Activated gamma-delta T cell treated with anti-CD3 and anti-CD28 coated beads, Interleukin-2, amount 50 U/mL, for 16 hours (primary cell): Measurements from ENCODE around the gene RFX8.

ENCODE experiments used
- DNase-seq: peaks from one replicate; pipeline ENCODE4 v3.0.0-alpha.2; 2020; ENCODE audit warnings: low read depth

The RFX8 gene

DNA sequence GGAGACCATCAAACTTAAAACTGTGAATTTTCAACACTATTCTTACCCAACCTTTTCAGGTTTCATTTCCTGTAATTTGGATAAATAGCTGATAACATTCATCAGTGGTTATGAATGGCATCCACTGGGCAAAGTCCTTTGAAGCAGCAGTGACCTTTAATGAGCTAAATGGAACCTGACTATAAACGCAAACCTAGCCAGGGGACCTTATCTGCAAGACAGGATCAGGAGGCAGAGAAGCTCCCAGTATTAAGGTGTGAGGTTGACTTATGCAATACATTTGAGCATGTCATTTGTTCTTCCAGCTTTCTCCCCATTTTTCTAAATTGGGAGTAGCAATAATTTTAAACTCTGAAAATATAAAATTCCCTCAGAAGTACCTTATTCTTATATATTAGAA is 126.0 kb downstream of the RFX8 start:
- DNase-seq, result no peak
